MM.1S (cell line): Measurements from ENCODE around the gene RUBCN.
A peak's percentile ranks its signal among the peaks of the same experiment; 100 is the strongest.

ENCODE experiments used
- DNase-seq: peaks from one replicate; pipeline ENCODE4 v3.0.0-alpha.2; 2015
- H2AFZ ChIP-seq: fragments of 300-600 bp; sonication (generic); 2 replicates; pipeline ENCODE4 v1.6.0; 2016; ENCODE audit warnings: antibody characterized with exemption, low read length
- H3F3A ChIP-seq: fragments of 300-600 bp; sonication (generic); 2 replicates; pipeline ENCODE4 v1.6.1; 2016; ENCODE audit warnings: mild to moderate bottlenecking, antibody characterized with exemption, low read length, moderate library complexity, mixed read lengths; ENCODE audit not compliant: insufficient read depth
- H3K27ac ChIP-seq: fragments of 300-600 bp; sonication (generic); 2 replicates; pipeline ENCODE4 v1.5.1; 2016; ENCODE audit warnings: mild to moderate bottlenecking, low read length
- H3K27me3 ChIP-seq: fragments of 300-600 bp; sonication (generic); replicated peaks from 2 replicates; pipeline ENCODE4 v1.6.0; 2016; ENCODE audit warnings: low read length; ENCODE audit not compliant: insufficient read depth
- H3K36me3 ChIP-seq: fragments of 300-600 bp; sonication (generic); replicated peaks from 2 replicates; pipeline ENCODE4 v1.6.1; 2016; ENCODE audit warnings: mild to moderate bottlenecking, low read length, mixed read lengths; ENCODE audit not compliant: insufficient read depth
- H3K4me1 ChIP-seq: fragments of 300-600 bp; sonication (generic); 2 replicates; pipeline ENCODE4 v1.6.1; 2016; ENCODE audit warnings: low read length, mixed read lengths
- H3K4me2 ChIP-seq: fragments of 300-600 bp; sonication (generic); 2 replicates; pipeline ENCODE4 v1.6.0; 2016; ENCODE audit warnings: low read depth, low read length
- H3K4me3 ChIP-seq: fragments of 300-600 bp; sonication (generic); 2 replicates; pipeline ENCODE4 v1.5.1; 2016; ENCODE audit warnings: low read length, mixed read lengths
- H3K79me2 ChIP-seq: fragments of 300-600 bp; sonication (generic); 2 replicates; pipeline ENCODE4 v1.6.1; 2016; ENCODE audit warnings: mixed run types, low read length, mixed read lengths
- H3K9ac ChIP-seq: fragments of 300-600 bp; sonication (generic); 2 replicates; pipeline ENCODE4 v1.6.1; 2016; ENCODE audit warnings: low read length, mixed read lengths
- H3K9me2 ChIP-seq: fragments of 300-600 bp; sonication (generic); replicated peaks from 2 replicates; pipeline ENCODE4 v1.6.1; 2016; ENCODE audit warnings: mild to moderate bottlenecking, low read length, mixed read lengths; ENCODE audit not compliant: insufficient read depth
- H3K9me3 ChIP-seq: fragments of 300-600 bp; sonication (generic); replicated peaks from 2 replicates; pipeline ENCODE4 v1.6.1; 2016; ENCODE audit warnings: mild to moderate bottlenecking, low read length, mixed read lengths; ENCODE audit not compliant: insufficient read depth
- H4K20me1 ChIP-seq: fragments of 300-600 bp; sonication (generic); 2 replicates; pipeline ENCODE4 v1.6.1; 2016; ENCODE audit warnings: mild to moderate bottlenecking, low read length, moderate library complexity, mixed read lengths; ENCODE audit not compliant: insufficient read depth
- EZH2 ChIP-seq: fragments of 300-600 bp; sonication (generic); optimal IDR thresholded peaks from 2 replicates; pipeline ENCODE3; 2017; ENCODE audit warnings: low read depth, mild to moderate bottlenecking, antibody characterized with exemption, low read length, mixed read lengths
- EZH2phosphoT487 ChIP-seq: fragments of 300-600 bp; sonication (generic); IDR thresholded peaks from 2 replicates; pipeline ENCODE4 v1.6.1; 2018; ENCODE audit warnings: antibody characterized with exemption, low read length
- TF ChIP-seq, protein P1 (sequence below): fragments of 300-600 bp; sonication (generic); IDR thresholded peaks from 2 replicates; pipeline ENCODE4 v1.5.1; 2016; ENCODE audit warnings: antibody characterized with exemption, low read length, mixed read lengths

RUBCN gene

DNA sequence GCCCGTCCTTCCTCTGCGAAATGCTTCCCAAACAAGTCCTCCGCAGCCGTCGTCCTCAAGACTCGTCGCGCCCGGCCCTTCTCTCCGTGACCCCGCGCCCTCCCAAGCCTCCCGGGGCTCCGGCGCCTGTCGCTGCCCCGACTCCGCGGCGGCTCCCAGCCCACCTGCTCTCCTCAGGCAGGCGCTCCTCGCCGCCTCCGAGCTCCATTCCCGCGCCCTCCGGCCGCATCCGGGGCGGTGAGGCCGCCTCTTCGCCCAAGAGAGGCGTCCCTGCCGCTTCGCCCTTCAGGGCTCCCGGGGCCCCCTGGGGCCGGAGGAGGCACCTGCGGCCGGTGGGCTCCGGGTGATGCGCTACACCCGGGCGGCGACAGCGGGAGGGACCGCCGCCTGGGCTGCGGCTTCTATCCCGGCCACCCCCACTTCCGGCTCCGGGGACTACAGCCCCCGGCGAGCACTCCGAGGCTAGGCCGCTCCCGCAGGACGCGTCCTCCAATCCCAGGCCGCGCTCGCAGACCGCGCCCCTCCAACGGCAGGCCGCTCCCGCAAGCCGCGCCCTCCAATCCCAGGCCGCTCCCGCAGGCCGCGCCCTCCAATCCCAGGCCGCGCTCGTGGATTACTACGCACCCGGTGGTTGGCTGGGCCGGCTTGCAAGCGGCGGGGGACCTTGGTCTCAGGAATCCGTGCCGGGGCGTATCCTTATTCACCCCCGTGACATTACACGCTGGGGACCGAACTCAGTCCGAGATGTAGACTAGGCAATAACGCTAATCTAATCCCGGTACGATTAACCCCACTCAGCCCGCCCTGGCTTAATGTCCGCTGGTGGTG lies at the start of gene RUBCN:
TSS of gene RUBCN (minus strand) at position 414 of the 828 bp plus-strand sequence. CDS start at position 229, 185 bp downstream.
- H3K27ac ChIP-seq: peak within 1 kb of the TSS; percentile 95
- H2AFZ ChIP-seq: peak within 1 kb of the TSS; percentile 92

DNA sequence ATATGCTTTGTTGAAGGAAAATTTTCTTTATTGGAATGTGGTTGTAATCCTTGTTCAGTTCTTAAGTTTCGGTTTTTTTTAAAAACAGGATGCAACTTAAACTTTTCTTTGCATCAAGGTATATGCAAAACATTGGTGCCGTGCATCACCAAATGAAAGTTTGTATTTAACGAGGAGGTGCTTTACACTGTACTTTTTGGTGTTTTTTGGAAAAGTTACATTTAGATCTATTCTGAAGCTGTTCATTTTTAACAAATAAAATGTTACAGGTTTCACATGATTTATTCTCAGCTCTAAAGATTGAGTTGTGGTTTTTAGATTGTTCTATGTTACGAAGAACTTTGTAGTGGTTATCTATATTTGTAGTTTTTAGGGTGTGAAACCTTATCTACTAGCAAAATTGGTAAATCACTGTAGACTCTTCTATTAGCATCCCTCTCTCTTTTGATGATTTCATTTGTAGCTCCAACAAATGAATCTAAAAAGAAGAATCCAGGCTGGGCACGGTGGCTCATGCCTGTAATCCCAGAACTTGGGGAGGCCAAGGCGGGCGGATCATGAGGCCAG lies 47.4 kb upstream of the RUBCN start:
- Histone ChIP-seq H3K9me2 (no peaks in the 10 kb centered on the region), H3K79me2 (no peaks in the 10 kb centered on the region), H3K4me1 (no peaks in the 10 kb centered on the region), H3K27ac (no peak overlapping the region), H3K36me3 (0 out of 2 replicates have a peak, but pooled peaks cover 2% of the 10 kb centered on the region), H2AFZ (no peak overlapping the region), H3K4me2 (no peak overlapping the region), H3K4me3 (no peak overlapping the region), H3K9me3 (no peaks in the 10 kb centered on the region), H3K9ac (no peak overlapping the region), H3K27me3 (no peaks in the 10 kb centered on the region), H3F3A (no peaks in the 10 kb centered on the region), H4K20me1 (no peaks in the 10 kb centered on the region)
- TF ChIP-seq, protein P1, sequence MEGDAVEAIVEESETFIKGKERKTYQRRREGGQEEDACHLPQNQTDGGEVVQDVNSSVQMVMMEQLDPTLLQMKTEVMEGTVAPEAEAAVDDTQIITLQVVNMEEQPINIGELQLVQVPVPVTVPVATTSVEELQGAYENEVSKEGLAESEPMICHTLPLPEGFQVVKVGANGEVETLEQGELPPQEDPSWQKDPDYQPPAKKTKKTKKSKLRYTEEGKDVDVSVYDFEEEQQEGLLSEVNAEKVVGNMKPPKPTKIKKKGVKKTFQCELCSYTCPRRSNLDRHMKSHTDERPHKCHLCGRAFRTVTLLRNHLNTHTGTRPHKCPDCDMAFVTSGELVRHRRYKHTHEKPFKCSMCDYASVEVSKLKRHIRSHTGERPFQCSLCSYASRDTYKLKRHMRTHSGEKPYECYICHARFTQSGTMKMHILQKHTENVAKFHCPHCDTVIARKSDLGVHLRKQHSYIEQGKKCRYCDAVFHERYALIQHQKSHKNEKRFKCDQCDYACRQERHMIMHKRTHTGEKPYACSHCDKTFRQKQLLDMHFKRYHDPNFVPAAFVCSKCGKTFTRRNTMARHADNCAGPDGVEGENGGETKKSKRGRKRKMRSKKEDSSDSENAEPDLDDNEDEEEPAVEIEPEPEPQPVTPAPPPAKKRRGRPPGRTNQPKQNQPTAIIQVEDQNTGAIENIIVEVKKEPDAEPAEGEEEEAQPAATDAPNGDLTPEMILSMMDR: no peak
- TF ChIP-seq EZH2phosphoT487 (no peak), EZH2 (no peak)
- DNase-seq: no peak

More for the DNA sequence above, at the start of gene RUBCN:
- Histone ChIP-seq H3K4me2 (peak within 1 kb of the TSS; percentile 92), H3K36me3 (peaks cover 3% of the 10 kb centered on the region; the same call in 1 of the 2 replicates), H3K9me2 (no peaks in the 10 kb centered on the region), H3K4me1 (peaks cover 40% of the 10 kb centered on the region), H3K4me3 (peak within 1 kb of the TSS; percentile 94), H4K20me1 (peaks cover 3% of the 10 kb centered on the region; the same call in 1 of the 2 replicates), H3K9me3 (no peaks in the 10 kb centered on the region), H3F3A (peaks cover 35% of the 10 kb centered on the region), H3K9ac (peak within 1 kb of the TSS; percentile 100), H3K27me3 (no peaks in the 10 kb centered on the region), H3K79me2 (peaks cover 41% of the 10 kb centered on the region)
- TF ChIP-seq, protein P1: no peak
- TF ChIP-seq EZH2: no peak
- DNase-seq: peak; percentile 99

DNA sequence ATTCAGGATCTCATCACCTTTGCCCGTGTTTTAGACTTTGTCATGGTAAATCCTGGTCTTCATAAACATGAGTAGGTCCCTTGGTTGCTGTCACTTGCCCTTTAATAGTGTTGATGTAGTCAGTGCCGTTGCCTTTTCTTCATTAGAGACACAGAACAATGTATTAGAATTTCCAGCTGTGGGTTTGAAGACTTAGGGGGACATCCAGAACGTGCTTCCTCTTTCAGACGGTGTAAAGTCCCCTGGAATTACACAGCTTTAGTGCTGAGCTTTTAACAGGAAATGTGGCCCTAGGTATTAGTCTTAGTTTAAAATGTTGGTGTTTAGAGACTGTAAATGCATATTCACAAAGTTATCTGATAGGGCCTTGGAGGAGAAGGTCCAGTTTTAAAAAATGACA lies 45.5 kb upstream of the RUBCN start:
- Histone ChIP-seq H3K4me3 (no peak overlapping the region), H3K4me2 (no peak overlapping the region), H3K9ac (no peak overlapping the region), H3K4me1 (no peaks in the 10 kb centered on the region), H3K36me3 (0 out of 2 replicates have a peak, but pooled peaks cover 6% of the 10 kb centered on the region), H2AFZ (no peak overlapping the region), H4K20me1 (no peaks in the 10 kb centered on the region), H3K79me2 (no peaks in the 10 kb centered on the region), H3K27me3 (no peaks in the 10 kb centered on the region), H3K9me2 (no peaks in the 10 kb centered on the region), H3K9me3 (no peaks in the 10 kb centered on the region), H3F3A (no peaks in the 10 kb centered on the region), H3K27ac (no peak overlapping the region)
- DNase-seq: no peak
- no peak for TF ChIP-seq EZH2phosphoT487
- TF ChIP-seq, protein P1: no peak
- no peak for TF ChIP-seq EZH2
